Stimulated activated CD8-positive, alpha-beta memory T cell treated with anti-CD3 and anti-CD28 coated beads, Interleukin-7, amount 100 ng/mL, for 48 hours (primary cell): ENCODE measurements around the gene MGAT2.
"Not testable (repeated sequence)": the region's sequence is repeated elsewhere in the genome, so short reads cannot be mapped to it uniquely, and the experiment has no call there.

Experiments used
- DNase-seq, 2 donors: peaks; one replicate each; pipeline ENCODE4 v3.0.0-alpha.2; 2020; ENCODE audit warnings: low read depth in 1 of 2; ENCODE audit errors: extremely low read depth in 1 of 2

MGAT2 gene

GRCh38 chr14:49653508-49653907, 32.9 kb downstream of the MGAT2 start:
- no peak for DNase-seq

GRCh38 chr14:49654511-49654910, 33.9 kb downstream of the MGAT2 start:
- DNase-seq = no peak

- not testable (repeated sequence) for DNase-seq
Measured at GRCh38 chr14:49657500-49657899, 36.9 kb downstream of the MGAT2 start.

- DNase-seq = no peak
Measured at GRCh38 chr14:49659526-49660455, 39.2 kb downstream of the MGAT2 start.

GRCh38 chr14:49670475-49670874, 49.9 kb downstream of the MGAT2 start:
- DNase-seq = no peak
